ENCODE data around the gene HRH4.

HRH4 gene

GRCh38 chr18:24436939-24437338, 23.5 kb upstream of the HRH4 start:
- in situ Hi-C loops (cut with HindIII; ENCODE audit: low pct_unique_long_range_greater_than_20kb, low sequenced_read_pairs): no loop called here
- no peak for DNase-seq (ENCODE audit: low read depth in 1 of 2, low spot score in 1 of 2)
- TF ChIP-seq JUND (IDR thresholded peaks at IDR 0.05; ENCODE audit: low read depth): no peak

GRCh38 chr18:24443870-24444269, 16.6 kb upstream of the HRH4 start:
- no peak for TF ChIP-seq JUND (IDR thresholded peaks at IDR 0.05; ENCODE audit: low read depth)
- DNase-seq (ENCODE audit: low read depth in 1 of 2, low spot score in 1 of 2): no peak
- in situ Hi-C loops (cut with HindIII; ENCODE audit: low pct_unique_long_range_greater_than_20kb, low sequenced_read_pairs): no loop called here

- in situ Hi-C loops (cut with HindIII; ENCODE audit: low pct_unique_long_range_greater_than_20kb, low sequenced_read_pairs): no loop called here
- TF ChIP-seq JUND (IDR thresholded peaks at IDR 0.05; ENCODE audit: low read depth): no peak
- DNase-seq (ENCODE audit: low read depth in 1 of 2, low spot score in 1 of 2): no peak
Observed at GRCh38 chr18:24446453-24446852, 14.0 kb upstream of the HRH4 start.

- in situ Hi-C loops (cut with HindIII; ENCODE audit: low pct_unique_long_range_greater_than_20kb, low sequenced_read_pairs): no loop called here
- TF ChIP-seq JUND (IDR thresholded peaks at IDR 0.05; ENCODE audit: low read depth): no peak
- DNase-seq (ENCODE audit: low read depth in 1 of 2, low spot score in 1 of 2): peak in 1 of 2 experiments; percentile 15
Observed at GRCh38 chr18:24446953-24447538, 13.4 kb upstream of the HRH4 start.

- TF ChIP-seq JUND (IDR thresholded peaks at IDR 0.05; ENCODE audit: low read depth): no peak
- in situ Hi-C loops (cut with HindIII; ENCODE audit: low pct_unique_long_range_greater_than_20kb, low sequenced_read_pairs): no loop called here
- no peak for DNase-seq (ENCODE audit: low read depth in 1 of 2, low spot score in 1 of 2)
Observed at GRCh38 chr18:24447961-24448360, 12.5 kb upstream of the HRH4 start.

GRCh38 chr18:24456549-24456948, 3.9 kb upstream of the HRH4 start:
- DNase-seq (ENCODE audit: low read depth in 1 of 2, low spot score in 1 of 2): no peak
- in situ Hi-C loops (cut with HindIII; ENCODE audit: low pct_unique_long_range_greater_than_20kb, low sequenced_read_pairs): no loop called here
- no peak for TF ChIP-seq JUND (IDR thresholded peaks at IDR 0.05; ENCODE audit: low read depth)

- no peak for DNase-seq (ENCODE audit: low read depth in 1 of 2, low spot score in 1 of 2)
- in situ Hi-C loops (cut with HindIII; ENCODE audit: low pct_unique_long_range_greater_than_20kb, low sequenced_read_pairs): no loop called here
- TF ChIP-seq JUND (IDR thresholded peaks at IDR 0.05; ENCODE audit: low read depth): no peak
Observed at GRCh38 chr18:24459772-24460171, 665 bp upstream of the HRH4 start.

- no peak for DNase-seq (ENCODE audit: low read depth in 1 of 2, low spot score in 1 of 2)
- no peak for TF ChIP-seq JUND (IDR thresholded peaks at IDR 0.05; ENCODE audit: low read depth)
- in situ Hi-C loops (cut with HindIII; ENCODE audit: low pct_unique_long_range_greater_than_20kb, low sequenced_read_pairs): no loop called here
Observed at GRCh38 chr18:24461996-24462395, 1.6 kb downstream of the HRH4 start.

- TF ChIP-seq JUND (IDR thresholded peaks at IDR 0.05; ENCODE audit: low read depth): no peak
- in situ Hi-C loops (cut with HindIII; ENCODE audit: low pct_unique_long_range_greater_than_20kb, low sequenced_read_pairs): no loop called here
Observed at GRCh38 chr18:24462838-24463775, 2.7 kb downstream of the HRH4 start.

GRCh38 chr18:24465486-24465885, 5.0 kb downstream of the HRH4 start:
- TF ChIP-seq JUND (IDR thresholded peaks at IDR 0.05; ENCODE audit: low read depth): no peak
- no peak for DNase-seq (ENCODE audit: low read depth in 1 of 2, low spot score in 1 of 2)
- in situ Hi-C loops (cut with HindIII; ENCODE audit: low pct_unique_long_range_greater_than_20kb, low sequenced_read_pairs): no loop called here

More at GRCh38 chr18:24462838-24463775, 2.7 kb downstream of the HRH4 start:
- DNase-seq (ENCODE audit: low read depth in 1 of 2, low spot score in 1 of 2): no peak

GRCh38 chr18:24466771-24467170, 6.3 kb downstream of the HRH4 start:
- no peak for TF ChIP-seq JUND (IDR thresholded peaks at IDR 0.05; ENCODE audit: low read depth)
- no peak for DNase-seq (ENCODE audit: low read depth in 1 of 2, low spot score in 1 of 2)
- in situ Hi-C loops (cut with HindIII; ENCODE audit: low pct_unique_long_range_greater_than_20kb, low sequenced_read_pairs): no loop called here

- no peak for DNase-seq (ENCODE audit: low read depth in 1 of 2, low spot score in 1 of 2)
- TF ChIP-seq JUND (IDR thresholded peaks at IDR 0.05; ENCODE audit: low read depth): no peak
- in situ Hi-C loops (cut with HindIII; ENCODE audit: low pct_unique_long_range_greater_than_20kb, low sequenced_read_pairs): no loop called here
Observed at GRCh38 chr18:24470022-24470618, 9.7 kb downstream of the HRH4 start.

- in situ Hi-C loops (cut with HindIII; ENCODE audit: low pct_unique_long_range_greater_than_20kb, low sequenced_read_pairs): no loop called here
- TF ChIP-seq JUND (IDR thresholded peaks at IDR 0.05; ENCODE audit: low read depth): no peak
- no peak for DNase-seq (ENCODE audit: low read depth in 1 of 2, low spot score in 1 of 2)
Observed at GRCh38 chr18:24470805-24471204, 10.4 kb downstream of the HRH4 start.
